HG03460 (cell line): ENCODE data around the gene MAN2A2.

ENCODE experiments used
- ATAC-seq: cut with Tn5 transposase; IDR thresholded peaks from one replicate; pipeline ENCODE4 v1.9.1; 2021; ENCODE audit not compliant: unreplicated experiment

MAN2A2 gene

GRCh38 chr15:90902840-90903732 is at the start of gene MAN2A2:
TSS of gene MAN2A2 (plus strand) at chr15:90903302. CDS start at chr15:90904208, 906 bp downstream.
- peak; percentile 48 for ATAC-seq

- ATAC-seq: no peak
Measured at GRCh38 chr15:90855139-90855538, 48.0 kb upstream of the MAN2A2 start.

GRCh38 chr15:90857337-90857736 is 45.8 kb upstream of the MAN2A2 start:
- ATAC-seq: no peak

- no peak for ATAC-seq
Measured at GRCh38 chr15:90857883-90858443, 45.1 kb upstream of the MAN2A2 start.

GRCh38 chr15:90859234-90860131 is 43.6 kb upstream of the MAN2A2 start:
- ATAC-seq: no peak

- ATAC-seq: no peak
Measured at GRCh38 chr15:90860450-90860849, 42.7 kb upstream of the MAN2A2 start.

- no peak for ATAC-seq
Measured at GRCh38 chr15:90860942-90861675, 42.0 kb upstream of the MAN2A2 start.

- ATAC-seq: no peak
Measured at GRCh38 chr15:90862487-90862886, 40.6 kb upstream of the MAN2A2 start.

- no peak for ATAC-seq
Measured at GRCh38 chr15:90862964-90863778, 39.9 kb upstream of the MAN2A2 start.

GRCh38 chr15:90863987-90864386 is 39.1 kb upstream of the MAN2A2 start:
- ATAC-seq: no peak

- ATAC-seq: no peak
Measured at GRCh38 chr15:90864507-90864906, 38.6 kb upstream of the MAN2A2 start.

GRCh38 chr15:90865702-90866101 is 37.4 kb upstream of the MAN2A2 start:
- ATAC-seq: no peak

GRCh38 chr15:90866161-90866715 is 36.9 kb upstream of the MAN2A2 start:
- ATAC-seq: no peak

GRCh38 chr15:90866800-90867199 is 36.3 kb upstream of the MAN2A2 start:
- ATAC-seq: no peak

- no peak for ATAC-seq
Measured at GRCh38 chr15:90868261-90868689, 34.8 kb upstream of the MAN2A2 start, which contains the start of gene FURIN. TSS of gene FURIN (plus strand) at chr15:90868588. CDS start at chr15:90875741, 7,153 bp downstream.

- ATAC-seq: no peak
Measured at GRCh38 chr15:90869140-90869541, 34.0 kb upstream of the MAN2A2 start.

GRCh38 chr15:90869601-90870353 is 33.3 kb upstream of the MAN2A2 start:
- ATAC-seq: no peak

- ATAC-seq: no peak
Measured at GRCh38 chr15:90870354-90871138, 32.6 kb upstream of the MAN2A2 start.
